Rectal smooth muscle tissue (tissue), 1 donor: ENCODE measurements around the gene CACHD1.
"Not testable (repeated sequence)": the region's sequence is repeated elsewhere in the genome, so short reads cannot be mapped to it uniquely, and the experiment has no call there.

Experiments used
- H3K27ac ChIP-seq: one replicate; pipeline ENCODE4 v1.7.0; 2013; ENCODE audit warnings: low read depth, low read length, inconsistent platforms
- H3K27me3 ChIP-seq: one replicate; pipeline ENCODE4 v1.7.0; 2013; ENCODE audit warnings: low read length; ENCODE audit not compliant: control insufficient read depth, insufficient read depth
- H3K36me3 ChIP-seq: one replicate; pipeline ENCODE4 v1.7.0; 2013; ENCODE audit warnings: low read length; ENCODE audit not compliant: control insufficient read depth, insufficient read depth
- H3K4me1 ChIP-seq: one replicate; pipeline ENCODE4 v1.7.0; 2013; ENCODE audit warnings: low read length; ENCODE audit not compliant: control insufficient read depth, insufficient read depth
- H3K4me3 ChIP-seq: one replicate; pipeline ENCODE4 v1.7.0; 2013; ENCODE audit warnings: low read length
- H3K9ac ChIP-seq: one replicate; pipeline ENCODE4 v1.7.0; 2013; ENCODE audit warnings: low read length

The CACHD1 gene

DNA sequence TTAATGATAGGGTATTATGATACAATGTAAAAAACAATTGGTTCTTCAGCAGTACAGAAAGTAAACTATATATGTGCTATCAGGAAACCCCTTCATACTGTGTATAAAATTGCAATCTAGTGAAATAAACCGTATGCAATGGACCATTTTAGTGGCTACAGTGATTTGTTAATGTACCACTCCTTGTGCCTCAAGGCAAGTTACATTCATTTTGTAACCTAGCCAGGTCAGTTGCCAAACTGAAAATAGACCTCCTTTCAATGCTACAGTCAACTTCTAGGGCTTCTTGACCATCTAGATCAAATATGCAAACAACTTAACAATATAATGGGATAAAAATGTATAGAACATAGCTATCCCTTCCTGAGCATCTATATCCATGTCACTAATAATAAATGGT is 223.0 kb downstream of the CACHD1 start:
- Histone ChIP-seq H3K36me3 (no peaks in the 10 kb centered on the region), H3K27me3 (no peaks in the 10 kb centered on the region), H3K4me3 (no peak overlapping the region), H3K4me1 (peaks cover 6% of the 10 kb centered on the region), H3K27ac (no peak overlapping the region), H3K9ac (no peak overlapping the region)

DNA sequence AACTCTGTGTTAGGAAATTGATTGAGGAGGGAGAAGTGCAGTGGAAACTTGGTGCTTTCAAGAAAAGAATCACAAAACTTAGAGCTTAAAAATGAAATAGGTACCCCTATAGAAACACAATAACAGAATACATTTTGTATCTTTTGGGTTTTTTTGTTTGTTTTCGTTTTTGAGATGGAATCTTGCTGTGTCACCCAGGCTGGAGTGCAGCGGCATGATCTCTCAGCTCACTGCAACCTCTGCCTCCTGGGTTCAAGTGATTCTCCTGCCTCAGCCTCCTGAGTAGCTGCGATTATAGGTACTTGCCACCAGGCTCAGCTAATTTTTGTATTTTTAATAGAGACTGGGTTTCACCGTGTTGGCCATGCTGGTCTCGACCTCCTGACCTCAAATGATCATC is 223.5 kb downstream of the CACHD1 start:
- Histone ChIP-seq H3K4me3 (no peak overlapping the region), H3K9ac (no peak overlapping the region), H3K36me3 (no peaks in the 10 kb centered on the region), H3K27me3 (no peaks in the 10 kb centered on the region), H3K27ac (no peak overlapping the region), H3K4me1 (peaks cover 6% of the 10 kb centered on the region)

DNA sequence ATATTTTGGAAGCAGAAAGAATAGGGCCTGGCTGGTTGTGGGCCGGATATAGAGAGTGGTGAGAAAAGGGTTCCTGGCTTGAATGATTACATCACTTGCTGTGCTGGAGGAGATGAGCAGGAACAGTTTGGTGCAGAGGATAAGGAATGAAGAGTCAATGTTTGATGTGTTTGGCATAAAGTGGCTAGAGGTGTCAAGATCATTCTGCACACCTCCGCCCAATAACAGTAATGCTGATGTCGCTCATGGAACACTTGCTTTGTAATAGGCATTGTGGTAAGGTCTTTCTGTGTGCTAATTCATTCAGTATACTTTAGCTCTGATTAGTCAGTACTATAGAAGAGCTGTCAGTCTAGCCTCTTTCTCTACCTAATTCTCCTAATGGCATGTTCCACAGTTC is 226.9 kb downstream of the CACHD1 start:
- Histone ChIP-seq H3K4me3 (no peak overlapping the region), H3K27me3 (no peaks in the 10 kb centered on the region), H3K9ac (no peak overlapping the region), H3K36me3 (no peaks in the 10 kb centered on the region), H3K27ac (no peak overlapping the region), H3K4me1 (peaks cover under 1% of the 10 kb centered on the region)

DNA sequence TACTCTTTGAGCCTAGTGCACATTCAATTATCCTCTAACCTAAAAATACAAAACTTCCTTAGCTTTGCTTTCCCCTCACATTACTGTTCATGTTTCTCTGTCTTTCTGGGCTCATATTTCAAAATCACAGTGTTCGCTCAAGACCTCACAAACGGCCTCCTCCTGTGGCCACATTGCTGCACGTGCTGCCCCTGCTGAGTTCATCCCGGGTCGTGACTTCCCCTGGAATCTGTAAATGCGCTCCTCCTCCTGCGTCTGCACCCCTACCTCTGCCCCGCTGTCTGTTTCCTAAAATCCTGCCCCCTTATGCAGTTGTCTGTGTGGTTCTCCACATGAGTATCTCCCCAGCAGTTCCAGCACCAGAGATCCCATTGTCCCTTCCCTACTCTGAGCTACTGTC is 229.4 kb downstream of the CACHD1 start:
- Histone ChIP-seq H3K27me3 (no peaks in the 10 kb centered on the region), H3K9ac (no peak overlapping the region), H3K36me3 (no peaks in the 10 kb centered on the region), H3K4me1 (no peaks in the 10 kb centered on the region), H3K27ac (no peak overlapping the region), H3K4me3 (no peak overlapping the region)

DNA sequence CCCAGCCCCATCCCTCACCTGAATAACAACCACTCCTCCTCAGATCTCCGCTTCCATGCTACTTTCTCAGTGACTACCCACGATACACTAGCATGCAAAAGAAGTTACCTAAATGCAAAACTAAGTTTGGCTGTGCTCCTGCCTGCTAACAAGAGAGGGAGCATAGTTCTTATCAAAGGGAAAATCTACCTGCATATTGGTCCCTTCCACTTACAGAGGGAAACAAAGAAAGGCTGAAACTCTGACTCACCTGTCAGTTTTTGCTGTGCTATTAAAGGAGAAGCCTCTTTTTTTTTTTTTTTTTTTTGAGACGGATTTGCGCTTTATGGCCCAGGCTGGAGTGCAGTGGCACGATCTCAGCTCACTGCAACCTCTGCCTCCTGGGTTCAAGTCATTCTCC is 231.1 kb downstream of the CACHD1 start:
- Histone ChIP-seq H3K4me3 (no peak overlapping the region), H3K36me3 (no peaks in the 10 kb centered on the region), H3K4me1 (no peaks in the 10 kb centered on the region), H3K9ac (no peak overlapping the region), H3K27ac (no peak overlapping the region), H3K27me3 (no peaks in the 10 kb centered on the region)

DNA sequence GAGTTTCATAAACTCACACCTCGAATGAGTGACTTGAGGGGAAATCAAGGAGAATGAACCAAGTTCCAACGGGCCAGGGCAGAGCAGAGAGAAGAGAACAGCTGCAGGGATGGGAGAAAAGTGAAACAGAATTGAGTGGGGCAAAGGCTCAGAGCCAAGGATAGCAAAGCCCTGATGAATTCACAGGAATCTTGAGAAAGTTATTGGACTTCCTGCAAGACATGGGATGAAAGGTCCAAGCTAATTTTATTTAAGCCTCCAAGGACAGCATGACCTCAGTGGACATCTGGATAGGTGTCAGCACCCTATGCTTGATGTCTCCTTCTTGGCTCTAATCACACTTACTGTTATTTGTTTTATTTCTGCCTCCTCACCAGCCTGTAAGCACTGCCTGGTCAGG is 232.0 kb downstream of the CACHD1 start:
- Histone ChIP-seq H3K4me1 (no peaks in the 10 kb centered on the region), H3K4me3 (no peak overlapping the region), H3K9ac (no peak overlapping the region), H3K27me3 (no peaks in the 10 kb centered on the region), H3K36me3 (no peaks in the 10 kb centered on the region), H3K27ac (no peak overlapping the region)

DNA sequence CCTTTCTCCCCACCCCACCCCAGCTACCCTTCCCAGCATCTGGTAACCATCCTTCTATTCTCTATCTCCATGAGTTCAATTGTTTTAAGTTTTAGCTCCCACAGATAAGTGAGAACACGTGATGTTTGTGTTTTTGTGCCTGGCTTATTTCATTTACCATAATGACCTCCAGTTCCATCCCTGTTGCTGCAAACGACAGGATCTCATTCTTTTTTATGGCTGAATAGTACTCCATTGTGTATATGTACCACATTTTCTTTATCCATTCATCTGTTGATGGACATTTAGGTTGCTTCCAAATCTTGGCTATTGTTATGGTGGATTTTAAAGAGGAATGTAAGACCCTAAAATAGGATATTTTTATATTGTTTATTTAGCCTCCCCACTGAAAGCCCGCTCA is 232.7 kb downstream of the CACHD1 start:
- not testable (repeated sequence) for H3K27ac ChIP-seq, H3K36me3 ChIP-seq, H3K9ac ChIP-seq, H3K27me3 ChIP-seq, H3K4me1 ChIP-seq, H3K4me3 ChIP-seq

DNA sequence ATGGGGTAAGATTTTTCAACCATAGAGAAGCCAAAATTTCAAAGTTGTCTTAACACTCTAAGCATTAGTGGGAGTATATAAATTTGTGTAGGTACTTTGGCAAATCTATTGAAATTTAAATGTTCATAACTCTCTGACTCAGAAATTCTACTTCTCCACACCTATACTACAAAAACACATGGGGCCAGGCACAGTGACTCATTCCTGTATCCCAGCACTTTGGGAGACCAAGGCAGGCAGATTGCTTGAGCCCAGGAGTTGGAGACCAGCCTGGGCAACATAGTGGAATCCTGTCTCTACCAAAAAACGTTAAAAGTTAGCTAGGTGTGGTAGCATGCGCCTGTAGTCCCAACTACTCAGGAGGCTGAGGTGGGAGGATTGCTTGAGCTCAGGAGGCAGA is 233.7 kb downstream of the CACHD1 start:
- Histone ChIP-seq H3K4me3 (no peak overlapping the region), H3K4me1 (no peaks in the 10 kb centered on the region), H3K9ac (no peak overlapping the region), H3K27ac (no peak overlapping the region), H3K36me3 (no peaks in the 10 kb centered on the region), H3K27me3 (no peaks in the 10 kb centered on the region)

DNA sequence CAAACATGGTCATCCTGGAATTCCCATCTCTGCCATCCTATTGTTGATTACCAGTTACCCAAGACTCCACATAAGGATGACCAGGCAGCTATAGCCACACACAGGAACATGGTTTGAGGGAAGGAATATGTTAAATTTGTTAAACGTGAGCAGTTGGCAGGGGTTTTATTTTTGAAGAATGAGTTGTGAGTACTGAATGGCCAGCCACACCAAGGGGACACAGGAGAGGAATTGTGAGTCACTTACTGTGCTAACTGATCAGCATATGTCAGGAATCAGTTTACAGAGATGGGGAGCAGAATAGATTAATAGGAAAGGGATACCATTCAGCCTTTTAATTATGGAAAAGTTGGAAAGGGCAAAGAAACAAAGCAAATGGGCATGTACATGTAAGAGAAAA is 235.7 kb downstream of the CACHD1 start:
- no peaks in the 10 kb centered on the region for H3K4me1 ChIP-seq
- H3K4me3 ChIP-seq: no peak overlapping the region
- H3K36me3 ChIP-seq: no peaks in the 10 kb centered on the region
- no peak overlapping the region for H3K9ac ChIP-seq
- no peak overlapping the region for H3K27ac ChIP-seq
- no peaks in the 10 kb centered on the region for H3K27me3 ChIP-seq

DNA sequence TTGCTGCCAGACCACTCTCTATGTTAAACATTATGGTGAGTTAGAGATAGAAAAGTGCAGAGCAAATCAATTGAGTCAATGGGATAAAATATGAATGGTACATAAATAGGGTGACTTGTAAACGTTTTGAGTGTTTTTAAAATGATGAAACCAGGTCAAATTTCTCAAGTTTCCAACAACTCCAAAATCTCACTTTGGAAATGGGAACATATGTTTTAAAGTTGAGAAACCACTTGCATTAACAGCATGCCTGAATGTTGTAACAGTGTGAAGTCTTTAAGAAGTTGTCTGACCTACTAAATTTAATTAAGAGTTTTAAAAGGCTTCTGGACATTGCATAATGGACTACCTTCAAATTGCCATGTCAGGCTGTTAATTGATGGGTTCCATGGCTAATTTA is 241.3 kb downstream of the CACHD1 start:
- H3K4me3 ChIP-seq: no peak overlapping the region
- no peak overlapping the region for H3K27ac ChIP-seq
- no peaks in the 10 kb centered on the region for H3K36me3 ChIP-seq
- no peak overlapping the region for H3K9ac ChIP-seq
- no peaks in the 10 kb centered on the region for H3K4me1 ChIP-seq
- H3K27me3 ChIP-seq: no peaks in the 10 kb centered on the region

DNA sequence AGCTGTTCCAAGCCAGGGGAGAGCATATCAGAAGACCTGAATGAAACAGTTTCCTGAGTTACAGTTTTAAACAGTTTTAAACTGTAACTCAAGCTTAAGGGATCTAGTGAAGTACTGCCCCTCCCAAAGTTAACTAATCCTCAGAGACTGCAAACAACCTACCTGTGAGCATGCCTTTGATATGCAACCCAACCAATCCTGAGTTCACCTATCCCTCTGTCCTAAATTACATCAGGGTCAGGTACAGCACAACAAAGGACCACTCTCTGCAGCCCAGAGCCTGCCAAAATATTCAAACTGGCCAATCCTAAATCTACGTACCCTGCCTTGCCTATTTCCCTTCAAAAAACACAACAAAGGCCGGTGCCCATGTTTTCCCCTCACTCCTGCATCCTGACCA is 242.1 kb downstream of the CACHD1 start:
- no peak overlapping the region for H3K9ac ChIP-seq
- no peak overlapping the region for H3K27ac ChIP-seq
- no peaks in the 10 kb centered on the region for H3K36me3 ChIP-seq
- H3K4me1 ChIP-seq: no peaks in the 10 kb centered on the region
- no peaks in the 10 kb centered on the region for H3K27me3 ChIP-seq
- no peak overlapping the region for H3K4me3 ChIP-seq

DNA sequence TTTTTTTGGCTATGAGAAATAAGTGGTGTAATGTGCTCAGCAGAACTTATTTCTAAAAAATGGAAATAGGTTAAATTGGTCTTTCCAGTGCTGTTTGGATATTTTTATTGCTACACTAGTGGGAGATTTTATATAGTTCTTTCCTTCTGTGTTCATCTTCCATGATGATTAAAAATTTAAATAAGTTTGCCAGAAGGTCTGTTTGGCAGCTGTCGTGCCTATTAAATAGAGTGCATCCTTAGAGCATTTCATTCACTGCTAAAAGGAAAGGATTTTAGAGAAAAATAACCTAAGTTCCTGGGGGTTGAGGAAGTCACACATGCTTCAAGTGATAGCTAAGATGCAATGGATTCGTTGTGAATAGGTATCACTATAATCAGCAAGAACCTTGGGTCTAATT is 245.3 kb downstream of the CACHD1 start:
- Histone ChIP-seq H3K27me3 (no peaks in the 10 kb centered on the region), H3K4me3 (no peak overlapping the region), H3K9ac (no peak overlapping the region), H3K36me3 (no peaks in the 10 kb centered on the region), H3K4me1 (no peaks in the 10 kb centered on the region), H3K27ac (no peak overlapping the region)

DNA sequence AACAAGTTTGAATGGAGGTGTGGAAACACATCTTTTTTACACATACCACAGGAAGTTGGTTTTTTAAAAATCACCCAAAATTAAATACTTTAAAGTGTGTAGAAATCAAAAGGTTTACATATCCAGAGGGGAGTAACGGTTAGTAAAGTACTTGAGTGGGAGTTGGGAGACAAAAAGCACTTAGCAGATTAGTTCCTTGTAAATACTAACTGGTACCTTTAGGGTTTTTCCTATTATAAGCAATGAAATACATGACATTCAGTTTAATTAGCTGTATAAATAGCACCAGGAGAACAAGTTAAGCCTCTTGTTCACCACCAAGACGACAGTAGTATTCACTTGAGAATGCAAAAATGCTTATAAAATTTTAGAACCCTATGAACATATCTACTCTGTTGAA is 251.2 kb downstream of the CACHD1 start:
- H3K27me3 ChIP-seq: no peaks in the 10 kb centered on the region
- H3K36me3 ChIP-seq: no peaks in the 10 kb centered on the region
- H3K27ac ChIP-seq: no peak overlapping the region
- H3K9ac ChIP-seq: no peak overlapping the region
- H3K4me1 ChIP-seq: no peaks in the 10 kb centered on the region
- no peak overlapping the region for H3K4me3 ChIP-seq
